Measurements from ENCODE around the gene ERCC6L2. TPM values are rescaled to one million over a fixed set of nuclear protein-coding genes. Genes with fewer than 3 reads are reported as not detected.

ERCC6L2 gene
- total and polyA plus RNA-seq, 2 of the 8 experiments (the other 6 are each of a cell fraction or from before 2014, with no cell fraction given) = 9.8 to 50.0 TPM

DNA sequence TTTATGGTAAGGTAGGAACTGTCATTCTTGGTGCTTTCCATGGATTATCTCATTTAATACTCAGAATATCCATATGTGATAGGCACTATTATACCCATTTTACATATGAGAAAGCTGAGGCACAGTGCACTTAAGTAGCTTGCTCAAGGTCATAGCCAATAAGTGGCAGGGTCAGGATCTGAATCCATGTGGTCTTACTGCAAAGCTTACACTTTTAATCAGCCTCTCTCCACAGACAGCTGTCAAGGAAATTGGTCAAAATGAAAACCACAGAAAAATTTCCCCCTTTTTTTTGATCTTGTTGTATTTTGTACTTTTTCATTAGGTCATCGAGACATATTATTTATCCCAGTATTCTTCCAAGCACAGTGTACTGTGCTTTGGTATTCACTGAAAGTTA lies 78.5 kb downstream of the ERCC6L2 start:
- H3K36me3 ChIP-seq (ENCODE audit: control insufficient read depth in 2 of 4, insufficient read depth in 4 of 4, low read length in 3 of 4) = peaks cover 0 to 29% (median 7%) of the 10 kb centered on the region in 4 experiments; a peak in 4 of 8 replicates
- H3K23me2 ChIP-seq (ENCODE audit: low read depth, low read length) = no peaks in the 10 kb centered on the region
- no peak overlapping the region for H3K4ac ChIP-seq (replicated peaks; ENCODE audit: insufficient read length, low read depth, low read length)
- no peak overlapping the region for H2AFZ ChIP-seq (ENCODE audit: low read length)
- no peak overlapping the region for H3K9ac ChIP-seq (replicated peaks in 1 of 4; ENCODE audit: extremely low read depth in 1 of 4, low read depth in 3 of 4, low read length in 3 of 4)
- H4K20me1 ChIP-seq (replicated peaks in 1 of 2; ENCODE audit: control insufficient read depth in 1 of 2, insufficient read depth in 2 of 2, low read length in 2 of 2) = no peaks in the 10 kb centered on the region
- H2BK15ac ChIP-seq (ENCODE audit: low read length) = no peak overlapping the region
- H3K4me1 ChIP-seq (replicated peaks in 1 of 4; ENCODE audit: control insufficient read depth in 3 of 4, insufficient read depth in 4 of 4, low read length in 3 of 4) = no peaks in the 10 kb centered on the region
- H3K27me3 ChIP-seq (replicated peaks in 1 of 4; ENCODE audit: control insufficient read depth in 3 of 4, extremely low read depth in 1 of 4, insufficient read depth in 3 of 4, low read length in 3 of 4) = no peaks in the 10 kb centered on the region
- FAIRE-seq (no peak), DNase-seq (ENCODE audit: low read depth in 1 of 2, low spot score in 2 of 2) (no peak)
- H2BK12ac ChIP-seq (ENCODE audit: low read depth, low read length) = no peak overlapping the region
- H3K4me2 ChIP-seq (ENCODE audit: insufficient read depth in 1 of 2, low read depth in 2 of 2, low read length in 2 of 2) = no peak overlapping the region
- H3K9me3 ChIP-seq (ENCODE audit: insufficient read depth in 2 of 2, low read depth in 1 of 2, low read length in 1 of 2) = no peaks in the 10 kb centered on the region
- H3K79me1 ChIP-seq (ENCODE audit: low read depth, low read length) = no peaks in the 10 kb centered on the region
- no peak overlapping the region for H2BK120ac ChIP-seq (replicated peaks; ENCODE audit: low read depth, low read length)
- no peak overlapping the region for H3K18ac ChIP-seq (ENCODE audit: extremely low read depth, low read length)
- 89% methylated on average over 1 of the region's 1 CpG; no CpG with 5 or more reads in 1 of the 2 experiments for WGBS, 2 experiments (ENCODE audit: extremely low coverage in 1 of 2, insufficient coverage in 1 of 2, insufficient read length in 1 of 2, insufficient replicate concordance in 2 of 2, low coverage in 1 of 2, low lambda C conversion rate in 2 of 2, missing lambda C conversion rate in 1 of 2)
- H3K14ac ChIP-seq (ENCODE audit: insufficient read length) = no peak overlapping the region
- no peak overlapping the region for H4K91ac ChIP-seq (replicated peaks; ENCODE audit: insufficient read length, low read length)
- H2BK5ac ChIP-seq (ENCODE audit: low read depth, low read length) = no peak overlapping the region
- no peak overlapping the region for H4K8ac ChIP-seq (ENCODE audit: extremely low read depth, insufficient read depth, low read length)
- H2BK20ac ChIP-seq (ENCODE audit: low read length) = no peak overlapping the region
- no peak overlapping the region for H2AK5ac ChIP-seq (ENCODE audit: low read depth, low read length)
- no peak overlapping the region for H3K56ac ChIP-seq (replicated peaks; ENCODE audit: insufficient read length, low read depth, low read length)
- H3K79me2 ChIP-seq (ENCODE audit: control insufficient read depth in 1 of 2, insufficient read depth in 2 of 2, low read length in 2 of 2) = no peaks in the 10 kb centered on the region
- CTCF ChIA-PET (ENCODE audit: partially characterized antibody) = no interaction called here
- no peak overlapping the region for H3K27ac ChIP-seq (ENCODE audit: low read depth, low read length)
- H4K5ac ChIP-seq (ENCODE audit: insufficient read length, low read depth, low read length) = no peak overlapping the region
- no peak overlapping the region for H3K4me3 ChIP-seq (ENCODE audit: extremely low read depth in 1 of 4, insufficient read depth in 2 of 4, low read depth in 3 of 4, low read length in 4 of 4)
- H3K23ac ChIP-seq (ENCODE audit: insufficient read length) = no peak overlapping the region
- POLR2A ChIA-PET (ENCODE audit: partially characterized antibody) = no interaction called here
- TF ChIP-seq RBBP5 (IDR thresholded peaks at IDR 0.05; ENCODE audit: borderline replicate concordance, low read depth, low read length) (no peak), SP2 (IDR thresholded peaks at IDR 0.05; ENCODE audit: low read length) (no peak), KDM5A (IDR thresholded peaks at IDR 0.05; ENCODE audit: low read length) (no peak), SIN3A (conservative IDR thresholded peaks at IDR 0.05 in 1 of 2, IDR thresholded peaks at IDR 0.05 in 1 of 2; ENCODE audit: low read depth in 1 of 2, low read length in 2 of 2) (no peak), KDM1A (IDR thresholded peaks at IDR 0.05; ENCODE audit: borderline replicate concordance, low read length) (no peak), NRF1 (IDR thresholded peaks at IDR 0.05; ENCODE audit: low read depth, low read length) (no peak), RXRA (IDR thresholded peaks at IDR 0.05; ENCODE audit: insufficient read depth, low read depth, low read length) (no peak), CBX5 (IDR thresholded peaks at IDR 0.05; ENCODE audit: low read depth, low read length) (no peak), ASH2L (IDR thresholded peaks at IDR 0.05; ENCODE audit: low read length) (no peak), TBP (IDR thresholded peaks at IDR 0.05; ENCODE audit: low read depth, low read length) (no peak), SIRT6 (IDR thresholded peaks at IDR 0.05; ENCODE audit: low read length) (no peak), GABPA (IDR thresholded peaks at IDR 0.05; ENCODE audit: borderline replicate concordance, insufficient read depth, low read length) (no peak)
- TF ChIP-seq, protein P1, sequence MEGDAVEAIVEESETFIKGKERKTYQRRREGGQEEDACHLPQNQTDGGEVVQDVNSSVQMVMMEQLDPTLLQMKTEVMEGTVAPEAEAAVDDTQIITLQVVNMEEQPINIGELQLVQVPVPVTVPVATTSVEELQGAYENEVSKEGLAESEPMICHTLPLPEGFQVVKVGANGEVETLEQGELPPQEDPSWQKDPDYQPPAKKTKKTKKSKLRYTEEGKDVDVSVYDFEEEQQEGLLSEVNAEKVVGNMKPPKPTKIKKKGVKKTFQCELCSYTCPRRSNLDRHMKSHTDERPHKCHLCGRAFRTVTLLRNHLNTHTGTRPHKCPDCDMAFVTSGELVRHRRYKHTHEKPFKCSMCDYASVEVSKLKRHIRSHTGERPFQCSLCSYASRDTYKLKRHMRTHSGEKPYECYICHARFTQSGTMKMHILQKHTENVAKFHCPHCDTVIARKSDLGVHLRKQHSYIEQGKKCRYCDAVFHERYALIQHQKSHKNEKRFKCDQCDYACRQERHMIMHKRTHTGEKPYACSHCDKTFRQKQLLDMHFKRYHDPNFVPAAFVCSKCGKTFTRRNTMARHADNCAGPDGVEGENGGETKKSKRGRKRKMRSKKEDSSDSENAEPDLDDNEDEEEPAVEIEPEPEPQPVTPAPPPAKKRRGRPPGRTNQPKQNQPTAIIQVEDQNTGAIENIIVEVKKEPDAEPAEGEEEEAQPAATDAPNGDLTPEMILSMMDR (IDR thresholded peaks at IDR 0.05; ENCODE audit: control extremely low read depth in 1 of 3, insufficient read depth in 1 of 3, low read depth in 1 of 3, low read length in 3 of 3) = no peak
